GM23248 (cell line): ENCODE results near the gene FHAD1. TPM values are rescaled to one million over a fixed set of nuclear protein-coding genes. Genes with fewer than 3 reads are reported as not detected.
A peak's percentile ranks its signal among the peaks of the same experiment; 100 is the strongest.

ENCODE experiments used
- DNase-seq: peaks from one replicate; pipeline ENCODE4 v3.0.0-alpha.2; 2015
- H2AFZ ChIP-seq: fragments of 200-600 bp; sonication (generic); 2 replicates; pipeline ENCODE4 v1.6.1; 2016; ENCODE audit warnings: antibody characterized with exemption
- H3F3A ChIP-seq: fragments of 200-600 bp; sonication (generic); 2 replicates; pipeline ENCODE4 v1.6.1; 2016; ENCODE audit warnings: mild to moderate bottlenecking, antibody characterized with exemption, mixed run types; ENCODE audit not compliant: insufficient read depth
- H3K27ac ChIP-seq: fragments of 200-600 bp; sonication (generic); 2 replicates; pipeline ENCODE4 v1.5.1; 2016; ENCODE audit warnings: mild to moderate bottlenecking
- H3K27me3 ChIP-seq: fragments of 200-600 bp; sonication (generic); replicated peaks from 2 replicates; pipeline ENCODE4 v1.6.1; 2016; ENCODE audit warnings: mild to moderate bottlenecking; ENCODE audit not compliant: insufficient read depth
- H3K36me3 ChIP-seq: fragments of 200-600 bp; sonication (generic); 2 replicates; pipeline ENCODE4 v1.6.1; 2016; ENCODE audit warnings: low read depth, mild to moderate bottlenecking
- H3K4me1 ChIP-seq: fragments of 200-600 bp; sonication (generic); 2 replicates; pipeline ENCODE4 v1.6.1; 2016; ENCODE audit warnings: mild to moderate bottlenecking; ENCODE audit not compliant: insufficient read depth
- H3K4me2 ChIP-seq: fragments of 200-600 bp; sonication (generic); one replicate; pipeline ENCODE4 v1.6.1; 2016; ENCODE audit warnings: mild to moderate bottlenecking; ENCODE audit not compliant: unreplicated experiment
- H3K4me3 ChIP-seq: fragments of 200-600 bp; sonication (generic); 2 replicates; pipeline ENCODE4 v1.5.1; 2016; ENCODE audit warnings: mild to moderate bottlenecking
- H3K79me2 ChIP-seq: fragments of 200-600 bp; sonication (generic); 2 replicates; pipeline ENCODE4 v1.6.1; 2016; ENCODE audit warnings: mild to moderate bottlenecking; ENCODE audit not compliant: insufficient read depth
- H3K9ac ChIP-seq: fragments of 200-600 bp; sonication (generic); 2 replicates; pipeline ENCODE4 v1.6.1; 2016; ENCODE audit warnings: mild to moderate bottlenecking
- H3K9me2 ChIP-seq: fragments of 200-600 bp; sonication (generic); 2 replicates; pipeline ENCODE4 v1.6.1; 2016; ENCODE audit warnings: mixed run types, mild to moderate bottlenecking, moderate library complexity; ENCODE audit not compliant: insufficient read depth
- H3K9me3 ChIP-seq: fragments of 200-600 bp; sonication (generic); one replicate; pipeline ENCODE4 v1.6.1; 2017; ENCODE audit warnings: low read depth
- H4K20me1 ChIP-seq: fragments of 200-600 bp; sonication (generic); 2 replicates; pipeline ENCODE4 v1.6.0; 2016; ENCODE audit not compliant: insufficient read depth
- EZH2 ChIP-seq: fragments of 200-600 bp; sonication (generic); IDR thresholded peaks from 2 replicates; pipeline ENCODE4 v1.6.1; 2018; ENCODE audit warnings: antibody characterized with exemption, mild to moderate bottlenecking; ENCODE audit not compliant: insufficient read depth, poor library complexity, severe bottlenecking
- EZH2phosphoT487 ChIP-seq: fragments of 200-600 bp; sonication (generic); IDR thresholded peaks from 2 replicates; pipeline ENCODE4 v1.6.1; 2018; ENCODE audit warnings: antibody characterized with exemption, moderate library complexity, mild to moderate bottlenecking, low read depth; ENCODE audit not compliant: insufficient read depth
- WGBS, 2 experiments: methylation state at CpG; one replicate each; pipeline ENCODE4 v1.1.6; 2015 to 2017; ENCODE audit warnings: low lambda C conversion rate in 2 of 2, low coverage in 1 of 2; ENCODE audit errors: missing lambda C conversion rate in 2 of 2; 5-methylcytosine and 5-hydroxymethylcytosine counted together
- in situ Hi-C: fragments of 300-500 bp; cut with MboI; formaldehyde crosslinking; loops from 2 replicates; pipeline ENCODE4 v1.15.0; 2020
- polyA plus RNA-seq: library from polyadenylated mRNA; unstranded; fragments of >200 nt; fragmentation: Nextera tagmentation; extraction: Ambion mirVana; gene quantifications from 2 replicates; pipeline ENCODE4 v1.2.1, GENCODE V29; 2016
- total RNA-seq: library from RNA; depleted of rRNA; stranded (reverse); fragments of >200 nt; shearing (Covaris generic); gene quantifications from 2 replicates; pipeline ENCODE4 v1.2.3, GENCODE V29; 2014

The FHAD1 gene
- total and polyA plus RNA-seq, 2 experiments from 2014 or later, result 0.24 TPM; not detected in 1

DNA sequence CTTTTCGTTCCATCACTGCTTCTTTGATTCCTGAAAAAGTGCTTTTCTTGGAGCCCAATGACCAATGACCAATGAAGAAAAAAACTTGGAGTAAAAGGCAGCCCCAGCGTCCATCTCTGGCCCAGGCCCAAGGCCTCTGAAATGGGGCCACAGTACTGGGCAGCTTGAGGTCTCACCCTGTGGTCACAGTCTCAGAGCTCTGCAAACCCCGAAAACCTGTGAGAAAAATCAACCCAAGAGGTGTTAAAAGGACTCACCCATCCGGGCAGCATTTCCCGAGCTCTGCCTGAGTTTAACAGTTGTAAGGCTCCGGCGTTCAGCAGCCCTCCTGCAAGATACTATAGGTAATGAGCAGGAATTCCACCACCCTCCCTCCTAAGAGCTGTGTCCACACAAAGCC, 160.6 kb downstream of the FHAD1 start:
- H3K4me1 ChIP-seq, result peaks cover 18% of the 10 kb centered on the region
- 42 to 44% methylated on average over 7 of the region's 7 CpGs for WGBS, 2 experiments
- DNase-seq, result no peak
- H3K36me3 ChIP-seq, result no peaks in the 10 kb centered on the region
- TF ChIP-seq EZH2phosphoT487 (no peak), EZH2 (no peak)
- H3F3A ChIP-seq, result peaks cover 26% of the 10 kb centered on the region
- H3K9me2 ChIP-seq, result no peaks in the 10 kb centered on the region
- H3K9me3 ChIP-seq, result no peaks in the 10 kb centered on the region
- H3K27ac ChIP-seq, result peak overlapping the region; percentile 87
- H3K4me2 ChIP-seq, result peak overlapping the region; percentile 76
- in situ Hi-C loops, result no loop called here
- H3K4me3 ChIP-seq, result peak overlapping the region; percentile 36; the same call in 1 of the 2 replicates
- H3K9ac ChIP-seq, result peak overlapping the region; percentile 68
- no peaks in the 10 kb centered on the region for H4K20me1 ChIP-seq
- peak overlapping the region; percentile 44; the same call in 1 of the 2 replicates for H2AFZ ChIP-seq
- H3K27me3 ChIP-seq, result no peaks in the 10 kb centered on the region
- H3K79me2 ChIP-seq, result peaks cover 25% of the 10 kb centered on the region

DNA sequence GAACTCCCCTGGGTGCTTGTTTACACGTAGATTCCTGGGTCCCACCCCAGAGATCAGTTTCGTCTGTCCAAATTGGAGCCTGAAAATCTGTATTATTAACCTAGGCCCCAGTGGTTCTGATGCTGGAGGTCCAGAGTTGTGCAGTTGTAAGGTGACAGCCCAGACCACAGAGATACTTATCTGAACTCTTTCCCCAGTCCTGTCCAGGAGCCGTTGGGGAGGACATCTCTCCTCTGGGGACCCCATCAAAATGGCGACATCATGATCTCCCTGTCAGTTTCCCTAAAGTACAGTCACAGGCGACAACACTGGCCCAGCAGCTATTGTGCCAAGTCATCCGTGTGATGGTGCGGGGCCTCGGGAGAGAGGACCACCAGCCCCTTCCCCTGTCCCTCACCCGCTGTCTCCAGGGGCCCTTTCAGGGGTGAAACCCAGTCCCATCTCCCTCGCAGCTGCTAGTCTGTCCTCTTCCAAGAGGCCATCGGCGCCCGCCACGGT, 161.9 kb downstream of the FHAD1 start:
- TF ChIP-seq EZH2phosphoT487, result no peak
- no peak for TF ChIP-seq EZH2
- H3F3A ChIP-seq, result peaks cover 26% of the 10 kb centered on the region
- in situ Hi-C loops, result no loop called here
- no peaks in the 10 kb centered on the region for H4K20me1 ChIP-seq
- peaks cover 18% of the 10 kb centered on the region for H3K4me1 ChIP-seq
- H3K4me2 ChIP-seq, result peak overlapping the region; percentile 81
- H3K79me2 ChIP-seq, result peaks cover 38% of the 10 kb centered on the region
- no peaks in the 10 kb centered on the region for H3K27me3 ChIP-seq
- no peaks in the 10 kb centered on the region for H3K36me3 ChIP-seq
- peak overlapping the region; percentile 9; the same call in 1 of the 2 replicates for H3K27ac ChIP-seq
- 46 to 49% methylated on average over 14 of the region's 14 CpGs for WGBS, 2 experiments
- no peaks in the 10 kb centered on the region for H3K9me2 ChIP-seq
- H3K9me3 ChIP-seq, result no peaks in the 10 kb centered on the region
- H3K4me3 ChIP-seq, result peak overlapping the region; percentile 90
- H3K9ac ChIP-seq, result peak overlapping the region; percentile 85
- H2AFZ ChIP-seq, result peak overlapping the region; percentile 71
- DNase-seq, result no peak

DNA sequence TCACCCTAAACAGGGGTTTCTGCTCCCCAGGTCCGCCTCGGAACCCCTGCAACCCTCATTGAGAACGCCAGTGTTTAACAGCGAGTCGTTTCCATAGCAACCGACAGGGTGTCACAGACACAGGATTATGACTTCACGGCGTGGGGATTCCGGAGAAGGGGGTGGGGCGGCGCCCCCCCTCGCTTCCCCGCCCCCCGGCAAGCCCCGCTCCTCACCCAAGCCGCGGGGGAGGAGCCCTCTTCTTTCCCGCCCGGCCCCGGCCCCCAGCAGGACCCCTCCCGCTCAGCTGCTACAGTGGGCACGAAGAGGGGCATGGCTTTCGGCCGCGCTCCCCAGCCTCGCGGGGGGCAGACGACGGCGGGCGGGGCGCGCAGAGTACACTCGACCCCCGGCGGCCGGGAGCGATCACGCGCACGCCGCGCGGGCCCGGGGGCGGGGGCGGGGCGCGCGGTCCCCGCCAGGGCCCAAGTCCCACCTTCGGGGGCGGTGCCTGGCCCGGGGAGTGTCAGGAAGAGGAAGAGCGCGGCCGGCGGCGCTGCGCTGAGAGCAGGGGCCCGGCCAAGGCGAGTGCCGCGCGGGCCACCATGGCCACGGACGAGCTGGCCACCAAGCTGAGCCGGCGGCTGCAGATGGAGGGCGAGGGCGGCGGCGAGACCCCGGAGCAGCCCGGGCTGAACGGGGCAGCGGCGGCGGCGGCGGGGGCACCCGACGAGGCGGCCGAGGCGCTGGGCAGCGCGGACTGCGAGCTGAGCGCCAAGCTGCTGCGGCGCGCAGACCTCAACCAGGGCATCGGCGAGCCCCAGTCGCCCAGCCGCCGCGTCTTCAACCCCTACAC, 162.6 kb downstream of the FHAD1 start, which contains the start of gene EFHD2:
Gene EFHD2 (plus strand): TSS at position 501 of the 835 bp plus-strand sequence. CDS start 84 bp downstream, at position 585.
- WGBS, 2 experiments, result 1 to 3% methylated on average over 35 to 96 of the region's 99 CpGs
- peak within 1 kb of the TSS; percentile 9; the same call in 1 of the 2 replicates for H3K27ac ChIP-seq
- no peaks in the 10 kb centered on the region for H3K36me3 ChIP-seq
- DNase-seq, result peak; percentile 91
- peak within 1 kb of the TSS; percentile 81 for H3K4me2 ChIP-seq
- H3K27me3 ChIP-seq, result no peaks in the 10 kb centered on the region
- peak within 1 kb of the TSS; percentile 90 for H3K4me3 ChIP-seq
- TF ChIP-seq EZH2, result no peak
- no peak for TF ChIP-seq EZH2phosphoT487
- H3K9ac ChIP-seq, result peak within 1 kb of the TSS; percentile 85
- no peaks in the 10 kb centered on the region for H3K9me2 ChIP-seq
- peak within 1 kb of the TSS; percentile 71 for H2AFZ ChIP-seq
- peaks cover 42% of the 10 kb centered on the region for H3K79me2 ChIP-seq
- H3K9me3 ChIP-seq, result no peaks in the 10 kb centered on the region
- no peaks in the 10 kb centered on the region for H4K20me1 ChIP-seq
- in situ Hi-C loops, result no loop called here
- H3K4me1 ChIP-seq, result peaks cover 18% of the 10 kb centered on the region
- H3F3A ChIP-seq, result peaks cover 26% of the 10 kb centered on the region

DNA sequence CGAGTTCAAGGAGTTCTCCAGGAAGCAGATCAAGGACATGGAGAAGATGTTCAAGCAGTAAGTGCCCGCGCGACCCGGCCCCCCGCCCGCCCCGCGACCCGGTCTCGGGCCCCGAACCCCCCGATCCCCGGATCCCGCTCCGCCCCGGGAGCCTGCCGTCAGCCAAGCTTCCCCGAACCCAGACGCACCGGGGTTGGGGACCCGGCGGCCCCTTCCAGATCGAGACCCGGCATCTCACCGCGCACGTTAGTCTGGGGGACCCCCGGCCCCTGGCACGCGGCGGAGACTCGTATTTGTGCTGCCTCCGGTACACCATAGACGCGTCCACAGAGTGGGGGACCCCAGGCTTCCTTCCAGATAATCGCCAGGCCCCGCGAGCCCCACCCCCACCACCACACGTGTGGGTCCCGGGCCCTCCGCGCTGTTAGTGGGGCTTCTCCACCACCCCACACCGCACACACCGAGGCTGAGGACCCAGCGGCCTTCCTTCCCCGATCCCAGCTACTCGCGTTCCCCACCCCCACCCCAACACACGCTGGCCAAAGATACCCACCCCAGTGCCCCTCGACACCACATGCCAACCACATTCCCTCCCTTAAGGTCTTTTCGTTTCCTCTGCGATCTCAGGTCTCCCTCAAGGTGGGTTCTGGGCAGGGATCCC, 163.3 kb downstream of the FHAD1 start:
- H3K36me3 ChIP-seq, result no peaks in the 10 kb centered on the region
- H3K4me2 ChIP-seq, result peak overlapping the region; percentile 81
- no peaks in the 10 kb centered on the region for H3K9me2 ChIP-seq
- DNase-seq, result peak; percentile 37
- peak overlapping the region; percentile 71 for H2AFZ ChIP-seq
- H3K79me2 ChIP-seq, result peaks cover 50% of the 10 kb centered on the region
- H3K9me3 ChIP-seq, result no peaks in the 10 kb centered on the region
- peak overlapping the region; percentile 85 for H3K9ac ChIP-seq
- 1% methylated on average over 17 to 44 of the region's 53 CpGs for WGBS, 2 experiments
- H3F3A ChIP-seq, result peaks cover 33% of the 10 kb centered on the region
- H3K4me1 ChIP-seq, result peaks cover 19% of the 10 kb centered on the region
- in situ Hi-C loops, result no loop called here
- no peaks in the 10 kb centered on the region for H4K20me1 ChIP-seq
- no peak overlapping the region for H3K27ac ChIP-seq
- peak overlapping the region; percentile 90 for H3K4me3 ChIP-seq
- TF ChIP-seq EZH2 (no peak), EZH2phosphoT487 (no peak)
- H3K27me3 ChIP-seq, result no peaks in the 10 kb centered on the region
